ENCODE data around the gene H6PD. TPM values are rescaled to one million over a fixed set of nuclear protein-coding genes. Genes with fewer than 3 reads are reported as not detected.

H6PD gene
- total RNA-seq, 1 donor from 2014 or later, result 37.0 TPM

GRCh38 chr1:9191231-9191630 is 43.3 kb upstream of the H6PD start:
- TF ChIP-seq CTCF (IDR thresholded peaks at IDR 0.05), result no peak
- Mint-ChIP-seq H3K4me1 (ENCODE audit: low read depth) (peaks cover 2% of the 10 kb centered on the region), H3K27ac (ENCODE audit: unreplicated experiment) (no peak overlapping the region), H3K9me3 (ENCODE audit: low read depth) (no peaks in the 10 kb centered on the region), H3K36me3 (ENCODE audit: low read depth) (no peaks in the 10 kb centered on the region), H3K4me3 (ENCODE audit: unreplicated experiment) (no peak overlapping the region), H3K27me3 (ENCODE audit: low read depth) (peaks cover 11% of the 10 kb centered on the region)
- no peak for DNase-seq (ENCODE audit: low spot score)

GRCh38 chr1:9192578-9193232 is 41.9 kb upstream of the H6PD start:
- no peak overlapping the region for H3K4me3 Mint-ChIP-seq (ENCODE audit: unreplicated experiment)
- H3K27ac Mint-ChIP-seq (ENCODE audit: unreplicated experiment), result no peak overlapping the region
- H3K9me3 Mint-ChIP-seq (ENCODE audit: low read depth), result no peaks in the 10 kb centered on the region
- DNase-seq (ENCODE audit: low spot score), result no peak
- peaks cover 10% of the 10 kb centered on the region for H3K4me1 Mint-ChIP-seq (ENCODE audit: low read depth)
- H3K27me3 Mint-ChIP-seq (ENCODE audit: low read depth), result peaks cover 16% of the 10 kb centered on the region
- no peak for TF ChIP-seq CTCF (IDR thresholded peaks at IDR 0.05)
- no peaks in the 10 kb centered on the region for H3K36me3 Mint-ChIP-seq (ENCODE audit: low read depth)

GRCh38 chr1:9193233-9193625 is 41.3 kb upstream of the H6PD start:
- Mint-ChIP-seq H3K27ac (ENCODE audit: unreplicated experiment) (no peak overlapping the region), H3K9me3 (ENCODE audit: low read depth) (no peaks in the 10 kb centered on the region), H3K27me3 (ENCODE audit: low read depth) (peaks cover 21% of the 10 kb centered on the region), H3K36me3 (ENCODE audit: low read depth) (no peaks in the 10 kb centered on the region), H3K4me3 (ENCODE audit: unreplicated experiment) (no peak overlapping the region), H3K4me1 (ENCODE audit: low read depth) (peaks cover 12% of the 10 kb centered on the region)
- TF ChIP-seq CTCF (IDR thresholded peaks at IDR 0.05), result no peak
- DNase-seq (ENCODE audit: low spot score), result no peak

- H3K27ac Mint-ChIP-seq (ENCODE audit: unreplicated experiment), result no peak overlapping the region
- peaks cover 16% of the 10 kb centered on the region for H3K4me1 Mint-ChIP-seq (ENCODE audit: low read depth)
- H3K9me3 Mint-ChIP-seq (ENCODE audit: low read depth), result no peaks in the 10 kb centered on the region
- no peak for TF ChIP-seq CTCF (IDR thresholded peaks at IDR 0.05)
- H3K27me3 Mint-ChIP-seq (ENCODE audit: low read depth), result peaks cover 26% of the 10 kb centered on the region
- H3K4me3 Mint-ChIP-seq (ENCODE audit: unreplicated experiment), result no peak overlapping the region
- no peak for DNase-seq (ENCODE audit: low spot score)
- peaks cover 2% of the 10 kb centered on the region for H3K36me3 Mint-ChIP-seq (ENCODE audit: low read depth)
Measured at GRCh38 chr1:9194024-9194423, 40.5 kb upstream of the H6PD start.

- peaks cover 2% of the 10 kb centered on the region for H3K36me3 Mint-ChIP-seq (ENCODE audit: low read depth)
- peaks cover 16% of the 10 kb centered on the region for H3K4me1 Mint-ChIP-seq (ENCODE audit: low read depth)
- no peak overlapping the region for H3K27ac Mint-ChIP-seq (ENCODE audit: unreplicated experiment)
- no peaks in the 10 kb centered on the region for H3K9me3 Mint-ChIP-seq (ENCODE audit: low read depth)
- no peak overlapping the region for H3K4me3 Mint-ChIP-seq (ENCODE audit: unreplicated experiment)
- TF ChIP-seq CTCF (IDR thresholded peaks at IDR 0.05), result no peak
- peaks cover 37% of the 10 kb centered on the region for H3K27me3 Mint-ChIP-seq (ENCODE audit: low read depth)
- no peak for DNase-seq (ENCODE audit: low spot score)
Measured at GRCh38 chr1:9195651-9196050, 38.9 kb upstream of the H6PD start.

All from chondrocyte (in vitro differentiated cells).